Measurements from ENCODE around the gene NR2C2AP.
A peak's percentile ranks its signal among the peaks of the same experiment; 100 is the strongest.
"Not testable (repeated sequence)": the region's sequence is repeated elsewhere in the genome, so short reads cannot be mapped to it uniquely, and the experiment has no call there.

NR2C2AP gene

GRCh38 chr19:19179548-19180441, 23.4 kb downstream of the NR2C2AP start:
- DNase-seq, result no peak

- DNase-seq, result no peak
These were observed 26.3 kb downstream of the NR2C2AP start for GRCh38 chr19:19176950-19177349.

- DNase-seq, result not testable (repeated sequence)
These were observed 30.0 kb downstream of the NR2C2AP start for GRCh38 chr19:19173243-19173642.

- DNase-seq, result no peak
These were observed 31.2 kb downstream of the NR2C2AP start for GRCh38 chr19:19171821-19172532.

GRCh38 chr19:19170873-19171672, 32.1 kb downstream of the NR2C2AP start:
- no peak for DNase-seq

GRCh38 chr19:19170053-19170872, 33.0 kb downstream of the NR2C2AP start, which contains the start of gene MEF2B:
Gene MEF2B (minus strand): TSS chr19:19170263. CDS start chr19:19150735, 19,528 bp downstream.
- peak; percentile 77 for DNase-seq

- no peak for DNase-seq
These were observed 33.8 kb downstream of the NR2C2AP start for GRCh38 chr19:19169236-19170052.

GRCh38 chr19:19167612-19168011, 35.6 kb downstream of the NR2C2AP start:
- no peak for DNase-seq

GRCh38 chr19:19165396-19165795, 37.8 kb downstream of the NR2C2AP start:
- DNase-seq, result no peak

GRCh38 chr19:19162495-19162894, 40.7 kb downstream of the NR2C2AP start:
- no peak for DNase-seq

- DNase-seq, result no peak
These were observed 42.7 kb downstream of the NR2C2AP start for GRCh38 chr19:19160461-19161035.

- no peak for DNase-seq
These were observed 43.7 kb downstream of the NR2C2AP start for GRCh38 chr19:19159534-19159933.

GRCh38 chr19:19157808-19158207, 45.4 kb downstream of the NR2C2AP start:
- DNase-seq, result no peak

- no peak for DNase-seq
These were observed 47.6 kb downstream of the NR2C2AP start for GRCh38 chr19:19155495-19156219.

GRCh38 chr19:19154768-19155494, 48.3 kb downstream of the NR2C2AP start:
- DNase-seq, result no peak

- DNase-seq, result no peak
These were observed 50.4 kb downstream of the NR2C2AP start for GRCh38 chr19:19152668-19153384.

- DNase-seq, result no peak
These were observed 51.8 kb downstream of the NR2C2AP start for GRCh38 chr19:19151418-19151817.
